Activated CD4-positive, alpha-beta T cell treated with anti-CD3 and anti-CD28 coated beads, Interleukin-2, amount 50 U/mL, for 1 hour (primary cell): ENCODE data around the gene CUBN.

ENCODE experiments used
- DNase-seq: peaks from one replicate; pipeline ENCODE4 v3.0.0-alpha.2; 2020

The CUBN gene

DNA sequence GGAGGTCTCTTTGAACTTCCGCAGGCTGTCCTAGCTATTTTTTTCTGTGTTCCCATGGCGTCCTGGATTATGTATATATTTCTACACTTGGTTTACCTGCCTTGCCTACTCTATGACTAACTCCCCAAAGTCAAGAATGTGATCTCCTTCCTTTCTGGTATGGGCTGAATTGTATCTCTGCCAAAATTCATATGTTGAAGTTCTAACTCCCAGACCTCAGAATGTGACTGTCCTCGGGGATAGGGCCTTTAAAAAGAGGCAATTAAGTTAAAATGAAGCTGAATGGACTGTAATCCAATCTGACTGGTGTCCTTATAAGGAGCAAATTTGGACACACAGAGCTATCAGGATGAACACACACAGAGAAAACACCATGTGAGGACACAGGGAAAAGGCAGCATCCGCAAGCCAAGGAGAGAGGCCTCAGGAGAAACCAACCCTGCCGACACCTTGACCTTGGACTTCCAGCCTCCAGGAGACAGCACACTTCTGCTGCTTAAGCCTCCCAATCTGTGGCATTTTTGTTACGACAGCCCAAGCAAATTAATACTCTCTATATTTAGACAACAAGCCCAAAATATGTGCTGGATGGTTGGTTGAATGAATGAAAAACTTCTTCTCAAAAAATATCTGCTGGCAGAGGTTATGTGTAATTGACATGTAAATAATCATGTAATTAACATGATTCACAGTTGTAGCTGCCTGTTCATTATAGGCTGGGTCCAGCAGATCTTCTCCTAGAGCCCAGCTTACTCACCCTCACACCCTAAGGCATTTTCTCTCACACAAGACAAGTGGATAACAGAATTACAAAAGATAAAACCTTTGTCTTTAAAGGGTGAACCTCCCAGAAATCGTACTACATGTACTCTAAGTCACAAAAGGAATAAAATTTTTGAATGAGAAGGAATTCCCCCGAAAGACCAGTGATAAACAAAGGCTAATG lies 123.7 kb downstream of the CUBN start:
- no peak for DNase-seq

DNA sequence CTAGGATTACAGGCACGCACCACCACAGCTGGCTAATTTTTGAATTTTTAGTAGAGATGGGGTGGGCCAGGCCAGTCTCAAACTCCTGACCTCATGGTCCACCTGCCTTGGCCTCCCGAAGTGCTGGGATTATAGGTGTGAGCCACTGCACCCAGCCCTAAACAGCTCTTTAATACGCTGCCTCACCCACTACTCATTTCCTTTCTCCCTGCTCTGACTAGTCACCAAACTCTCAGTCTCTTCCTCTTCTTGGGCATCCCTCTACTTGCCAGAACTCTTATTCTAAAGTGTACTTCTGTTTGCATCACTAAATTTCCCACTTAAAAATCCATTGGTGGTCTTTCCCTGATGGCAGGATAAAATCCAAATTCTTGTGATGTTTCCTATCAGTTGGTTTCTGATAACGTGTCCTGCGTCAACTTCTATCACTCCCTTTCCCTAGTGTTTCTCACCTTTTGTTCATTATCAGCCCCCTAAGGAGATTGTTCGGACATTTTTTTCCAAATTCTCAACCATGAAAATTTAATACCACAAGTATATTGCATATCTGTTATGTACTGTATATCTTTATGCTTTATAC lies 124.7 kb downstream of the CUBN start:
- DNase-seq, result no peak

DNA sequence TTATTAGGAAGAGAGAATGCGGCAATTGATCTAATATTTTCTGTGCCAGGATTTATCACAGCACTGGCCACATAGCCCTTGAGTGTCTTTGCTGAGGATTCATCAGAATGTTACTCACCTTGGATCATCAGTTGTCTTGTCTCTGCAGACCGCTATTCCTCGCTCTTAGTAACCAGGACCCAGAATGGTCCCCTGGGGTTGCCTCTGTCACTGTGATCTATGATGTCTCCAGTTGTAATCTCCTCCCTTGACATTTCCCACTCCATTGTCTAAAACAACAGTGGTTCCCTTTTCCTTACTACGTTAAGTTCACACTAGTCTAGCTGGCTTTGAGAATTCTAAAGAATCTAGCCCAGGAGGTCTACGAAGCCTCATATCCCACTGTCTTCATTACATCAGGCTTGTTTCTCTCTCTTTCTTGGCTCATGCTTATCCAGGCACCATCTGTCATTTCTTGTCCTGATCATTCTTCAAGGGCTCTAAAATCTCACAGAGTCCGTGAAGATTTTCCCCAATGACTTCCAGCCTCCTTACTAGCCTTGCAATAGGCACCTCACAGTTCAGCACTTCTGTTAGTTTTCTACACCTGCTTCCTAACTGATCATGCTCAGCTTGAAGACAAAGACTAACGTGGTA lies 125.8 kb downstream of the CUBN start:
- no peak for DNase-seq

DNA sequence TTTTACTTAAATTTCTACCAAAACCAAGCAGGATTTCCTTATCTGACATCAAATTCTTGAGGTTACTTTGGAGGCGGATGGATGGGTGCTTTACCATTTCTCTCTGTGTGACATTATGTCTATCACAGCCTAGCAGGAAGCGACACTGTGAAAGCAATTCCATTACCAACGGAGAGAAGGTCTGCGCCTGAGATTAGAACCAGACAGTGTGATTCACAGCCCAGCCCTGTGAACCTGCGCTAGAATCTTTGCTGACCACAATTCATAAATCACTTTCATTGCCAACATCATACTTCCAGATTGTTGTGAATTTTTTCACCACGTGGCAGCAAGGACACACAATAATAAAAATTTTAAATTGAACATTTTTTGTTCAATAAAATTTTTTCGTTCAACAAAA lies 126.5 kb downstream of the CUBN start:
- DNase-seq, result peak; percentile 64

DNA sequence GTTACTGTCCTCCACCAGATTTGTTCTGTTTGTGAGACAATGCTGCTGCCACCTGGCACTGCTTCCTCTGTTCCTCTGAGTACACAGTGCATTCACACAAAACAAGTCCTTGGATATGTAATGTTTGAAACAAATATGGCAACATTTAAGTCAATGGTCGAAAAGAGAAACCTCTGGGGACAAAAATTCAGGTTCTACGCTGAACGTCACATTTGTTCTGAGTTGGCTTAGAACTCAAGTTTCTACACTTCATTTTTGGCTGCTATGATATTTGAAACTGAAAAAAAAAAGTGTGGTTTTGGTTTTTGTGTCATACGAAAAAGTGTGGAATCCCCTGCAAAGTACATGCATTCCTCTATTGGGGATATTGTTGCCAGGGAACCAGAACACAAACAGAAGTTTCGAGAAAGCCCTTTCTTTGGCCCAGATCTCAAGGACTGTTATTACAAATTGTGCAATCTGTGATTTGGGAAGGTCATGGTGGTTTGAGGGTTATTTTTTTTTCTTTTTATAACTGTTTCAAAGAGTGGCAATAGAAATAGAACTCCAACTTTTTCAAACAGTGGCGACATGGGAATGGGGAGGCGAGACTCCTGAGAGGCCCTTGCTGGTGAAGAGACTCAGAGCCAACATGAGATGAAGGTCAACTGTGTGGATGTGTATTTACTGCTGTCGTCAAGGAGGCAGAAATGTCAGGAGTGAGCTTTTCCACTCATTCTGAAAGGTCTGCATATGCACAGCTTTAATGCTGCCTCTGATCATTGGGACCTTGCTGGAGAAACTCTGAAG lies 127.5 kb downstream of the CUBN start:
- no peak for DNase-seq

DNA sequence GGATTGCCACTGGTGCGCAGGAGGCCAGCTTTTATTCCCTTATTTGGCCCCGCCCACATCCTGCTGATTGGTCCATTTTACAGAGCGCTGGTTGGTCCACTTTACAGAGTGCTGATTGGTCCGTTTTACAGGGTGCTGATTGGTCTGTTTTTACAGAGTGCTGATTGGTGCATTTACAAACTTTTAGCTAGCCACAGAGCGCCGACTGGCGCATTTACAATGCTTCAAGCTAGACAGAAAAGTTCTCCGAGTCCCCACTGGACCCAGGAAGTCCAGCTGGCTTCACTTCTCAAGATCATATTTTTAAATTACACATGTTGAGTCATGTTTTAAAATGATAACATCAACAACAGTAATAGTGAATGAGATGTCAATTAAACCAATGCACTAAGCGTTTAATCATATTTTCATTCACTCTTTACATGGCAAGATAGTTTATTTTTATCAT lies 128.3 kb downstream of the CUBN start:
- DNase-seq, result no peak

DNA sequence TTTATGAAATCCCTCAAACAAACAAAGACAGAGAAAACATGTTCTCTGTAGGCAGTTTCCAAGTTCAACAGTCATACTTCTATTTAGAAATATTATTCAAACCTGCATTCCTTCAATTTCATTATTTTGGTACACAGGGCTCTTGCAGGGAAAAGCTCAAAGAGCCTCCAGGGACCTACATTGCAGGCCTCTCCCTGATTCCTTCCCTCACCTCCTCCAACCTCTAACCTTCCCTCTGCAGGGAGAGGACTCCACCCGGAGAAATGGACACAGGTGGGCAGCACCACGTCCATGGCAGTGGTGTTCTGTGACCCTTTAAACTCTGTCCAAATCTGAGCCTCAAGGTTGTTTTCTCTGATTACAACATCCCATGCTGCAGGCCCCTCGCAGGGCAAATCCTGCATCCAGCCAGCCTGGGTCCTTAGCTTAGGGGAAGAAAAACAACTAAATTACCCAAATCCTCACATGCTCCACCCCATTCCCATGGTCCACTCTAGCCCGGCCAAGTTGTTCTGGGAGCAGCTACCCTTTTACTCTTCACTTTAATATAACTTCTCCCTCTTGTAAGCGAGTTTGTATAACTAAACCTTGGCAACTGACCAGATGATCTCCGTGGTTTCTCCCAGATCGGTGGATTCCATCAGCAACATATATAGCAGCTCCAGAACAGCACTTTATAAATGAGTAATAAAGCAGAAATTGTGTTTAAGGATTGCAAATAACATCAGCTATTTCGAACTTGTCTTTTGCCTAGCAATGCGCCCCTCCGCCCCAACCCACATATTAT lies 129.8 kb downstream of the CUBN start:
- DNase-seq, result no peak

DNA sequence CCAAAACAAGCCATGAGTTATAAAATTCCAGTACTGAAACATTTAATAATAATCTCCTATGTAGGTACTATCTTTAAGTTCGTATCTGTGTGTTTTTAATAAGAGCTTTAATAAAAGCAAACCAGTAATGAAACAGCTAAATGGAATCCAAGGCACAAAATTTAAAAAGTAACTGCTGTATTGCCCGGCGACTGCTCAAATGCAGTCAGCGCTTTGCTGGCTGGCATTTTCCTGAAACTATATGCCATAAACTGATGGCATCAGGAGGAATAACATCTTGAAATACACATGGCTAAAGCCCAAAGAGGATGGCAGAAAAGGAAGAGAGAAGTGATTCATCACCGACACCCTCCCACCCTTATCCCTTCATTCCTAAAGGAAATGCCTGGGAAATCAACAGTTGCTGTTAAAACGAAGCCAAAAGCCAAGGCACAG lies 133.1 kb downstream of the CUBN start:
- no peak for DNase-seq

DNA sequence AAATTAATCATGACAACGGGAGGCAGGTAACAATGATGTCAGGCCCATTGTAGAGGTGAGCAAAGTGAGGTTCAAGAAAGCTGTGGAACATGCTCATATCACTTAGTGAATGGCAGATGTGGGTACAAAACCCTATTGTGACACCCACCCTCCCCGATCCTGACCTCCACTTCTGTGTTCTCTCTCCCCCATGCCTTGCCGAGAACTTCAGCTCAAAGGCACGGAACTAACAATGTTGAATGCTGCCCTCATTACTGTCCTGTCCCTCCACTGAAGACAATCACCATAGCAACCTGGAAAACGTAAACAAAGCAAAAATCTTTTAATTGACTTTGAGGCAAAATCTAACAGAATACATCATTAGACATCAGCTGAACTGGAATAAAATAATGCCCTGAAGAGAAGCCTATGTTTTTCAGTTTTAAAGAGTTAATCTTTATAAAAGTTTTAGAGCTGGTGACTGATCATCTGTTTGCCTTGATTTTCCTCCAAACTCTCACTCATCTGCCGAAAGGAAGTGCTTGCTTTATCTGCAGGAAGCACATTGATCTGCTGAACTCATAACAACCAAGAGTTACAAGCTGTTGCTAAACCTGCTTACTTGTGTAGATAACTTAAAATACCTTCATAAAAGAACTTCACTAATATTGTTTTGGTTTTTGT lies 133.6 kb downstream of the CUBN start:
- DNase-seq, result no peak

DNA sequence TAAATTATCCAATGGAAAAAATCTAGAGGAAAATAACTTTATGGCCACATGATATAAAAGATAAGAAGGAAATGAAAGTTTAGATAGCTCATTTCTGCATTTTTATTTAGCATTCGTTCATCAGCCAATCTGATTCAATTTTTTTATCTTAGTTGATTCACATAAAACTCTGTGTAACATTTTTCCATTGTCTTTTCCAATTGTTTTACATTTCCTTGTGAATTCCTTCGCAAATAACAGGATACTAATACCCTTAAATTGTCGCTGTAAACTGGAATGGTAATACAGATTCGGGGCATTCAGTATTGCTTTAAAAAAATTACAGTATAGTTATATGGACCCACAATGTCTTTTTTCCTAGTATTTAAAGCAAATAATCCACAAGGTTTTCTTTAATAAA lies 136.4 kb downstream of the CUBN start:
- DNase-seq, result no peak

DNA sequence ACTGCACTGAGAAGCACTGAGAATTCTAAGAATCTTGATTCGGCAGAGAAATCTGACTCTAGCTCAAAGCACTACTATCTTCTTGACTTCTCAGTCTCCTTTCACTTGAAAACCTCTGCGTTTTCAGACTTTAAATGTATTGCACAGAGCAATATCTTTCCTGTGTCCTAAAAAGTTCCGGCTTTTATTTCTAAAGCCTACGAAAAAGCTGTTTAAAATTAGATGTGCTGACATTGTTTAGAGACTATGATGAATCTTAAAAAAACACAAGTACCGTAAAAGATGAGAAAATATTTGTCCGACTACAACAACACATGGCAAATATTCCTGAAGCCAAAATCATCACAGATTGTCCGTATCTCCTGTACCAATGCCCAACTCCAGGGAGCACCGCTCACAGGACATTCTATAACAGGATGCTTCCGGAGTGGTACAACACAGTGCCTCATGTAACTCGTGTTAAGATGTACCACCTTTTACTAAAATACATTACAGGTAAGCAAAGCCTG lies 136.9 kb downstream of the CUBN start:
- no peak for DNase-seq

DNA sequence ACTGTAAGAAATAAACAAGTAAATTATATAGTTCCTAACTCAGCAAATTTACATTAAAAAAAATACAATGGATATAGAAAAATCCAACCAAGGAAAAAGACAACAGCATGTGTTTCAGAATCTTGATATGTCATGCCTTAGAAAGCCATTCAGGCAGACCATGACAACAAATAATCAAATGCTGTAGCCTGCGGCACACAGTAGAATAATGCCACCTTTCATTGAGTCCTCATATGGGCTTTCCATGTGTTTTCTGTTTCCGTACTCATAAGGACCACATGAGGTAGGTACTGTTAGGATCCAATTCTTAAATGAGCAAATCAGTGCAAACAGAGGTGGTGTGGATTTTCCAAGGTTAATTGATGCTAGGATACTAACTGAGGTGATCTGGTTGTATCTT lies 138.6 kb downstream of the CUBN start:
- DNase-seq, result no peak

DNA sequence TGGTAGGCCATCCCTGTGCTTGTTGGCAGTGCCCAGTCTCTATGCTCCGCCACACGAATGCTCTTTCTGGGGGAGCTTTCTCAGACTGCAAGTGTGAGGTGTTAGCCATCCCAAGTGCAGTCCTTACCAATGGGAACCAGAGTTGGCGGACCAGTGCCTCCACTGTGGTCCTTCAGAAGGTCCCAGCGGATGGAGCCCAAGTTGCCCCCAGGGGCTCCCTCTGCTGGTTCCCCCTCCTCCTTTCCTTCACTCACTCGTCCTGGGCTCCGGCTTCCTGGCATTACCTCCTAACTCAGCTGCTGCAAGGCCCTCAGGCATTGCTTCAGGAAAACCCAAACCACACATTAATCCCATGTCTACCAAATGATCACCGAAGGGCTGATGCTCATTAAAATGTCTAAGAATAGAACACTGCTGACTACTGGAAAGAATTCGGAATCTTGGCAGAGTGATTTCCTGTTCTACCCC lies 139.8 kb downstream of the CUBN start:
- DNase-seq, result no peak

DNA sequence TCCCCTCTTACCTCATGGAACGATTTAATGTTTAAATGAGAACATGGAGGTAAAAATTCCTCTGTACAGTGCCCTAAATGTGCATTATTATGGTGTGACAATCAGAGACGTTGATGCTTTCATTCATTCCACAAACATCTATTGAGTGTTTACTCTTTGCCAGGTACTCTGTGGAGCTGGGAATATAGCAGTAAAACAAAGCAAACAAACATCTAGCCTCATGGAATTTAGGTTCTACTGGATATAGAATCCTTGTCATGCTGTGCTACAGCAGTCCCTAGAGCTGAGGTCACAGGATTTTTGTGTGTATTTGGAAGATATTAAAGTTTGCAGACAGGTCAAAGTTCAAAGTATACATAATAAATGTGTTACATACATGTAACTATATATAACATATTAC lies 140.7 kb downstream of the CUBN start:
- no peak for DNase-seq

DNA sequence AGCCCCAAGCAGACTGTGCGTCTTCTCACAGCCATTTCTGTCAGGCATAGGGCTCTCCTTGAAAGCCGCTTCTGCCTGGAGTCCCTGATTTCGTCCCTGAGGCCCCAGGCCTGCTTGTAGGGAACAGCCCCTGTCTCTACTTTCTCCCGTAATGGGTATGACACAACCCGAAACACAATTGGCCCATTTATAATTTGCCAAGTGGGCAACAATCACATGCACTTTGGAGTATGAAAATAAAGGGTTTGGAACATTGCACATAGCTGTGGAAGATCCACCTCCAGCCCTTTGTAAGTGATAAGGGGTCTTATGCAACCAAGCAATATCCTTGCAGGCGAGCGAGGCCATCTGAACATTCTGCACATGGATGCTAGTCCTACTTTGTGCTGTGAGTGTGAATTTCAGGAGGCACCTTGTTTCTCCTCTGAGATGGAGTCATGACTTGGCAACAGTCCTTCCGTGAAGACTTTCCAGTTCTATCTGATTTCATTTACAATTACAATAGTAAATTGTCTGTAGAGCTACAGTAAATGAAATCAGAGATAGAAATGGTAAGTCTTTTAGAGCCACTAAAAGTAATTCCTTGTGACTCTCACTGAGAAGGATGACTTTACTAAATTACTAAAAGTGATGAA lies 141.5 kb downstream of the CUBN start:
- no peak for DNase-seq

DNA sequence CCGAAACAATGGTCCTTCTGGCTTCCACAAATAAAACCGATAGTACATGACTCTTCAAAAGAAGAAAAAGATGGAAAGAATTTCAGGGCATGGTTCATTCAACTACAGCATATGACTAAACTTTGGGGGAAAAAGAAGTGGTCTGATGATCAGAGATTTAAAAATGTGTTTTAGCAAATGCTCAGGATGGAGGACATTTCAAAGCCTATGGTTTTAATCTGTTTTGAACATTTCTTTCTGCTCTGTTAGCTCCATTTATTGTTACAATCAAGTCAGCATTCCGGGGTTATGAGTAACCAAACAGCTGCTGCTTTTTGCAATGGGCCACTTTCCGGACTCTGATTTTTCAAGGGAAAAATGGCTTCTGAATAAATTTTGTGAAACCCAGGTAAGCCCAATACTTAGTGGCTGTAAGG lies 142.4 kb downstream of the CUBN start:
- DNase-seq, result no peak

DNA sequence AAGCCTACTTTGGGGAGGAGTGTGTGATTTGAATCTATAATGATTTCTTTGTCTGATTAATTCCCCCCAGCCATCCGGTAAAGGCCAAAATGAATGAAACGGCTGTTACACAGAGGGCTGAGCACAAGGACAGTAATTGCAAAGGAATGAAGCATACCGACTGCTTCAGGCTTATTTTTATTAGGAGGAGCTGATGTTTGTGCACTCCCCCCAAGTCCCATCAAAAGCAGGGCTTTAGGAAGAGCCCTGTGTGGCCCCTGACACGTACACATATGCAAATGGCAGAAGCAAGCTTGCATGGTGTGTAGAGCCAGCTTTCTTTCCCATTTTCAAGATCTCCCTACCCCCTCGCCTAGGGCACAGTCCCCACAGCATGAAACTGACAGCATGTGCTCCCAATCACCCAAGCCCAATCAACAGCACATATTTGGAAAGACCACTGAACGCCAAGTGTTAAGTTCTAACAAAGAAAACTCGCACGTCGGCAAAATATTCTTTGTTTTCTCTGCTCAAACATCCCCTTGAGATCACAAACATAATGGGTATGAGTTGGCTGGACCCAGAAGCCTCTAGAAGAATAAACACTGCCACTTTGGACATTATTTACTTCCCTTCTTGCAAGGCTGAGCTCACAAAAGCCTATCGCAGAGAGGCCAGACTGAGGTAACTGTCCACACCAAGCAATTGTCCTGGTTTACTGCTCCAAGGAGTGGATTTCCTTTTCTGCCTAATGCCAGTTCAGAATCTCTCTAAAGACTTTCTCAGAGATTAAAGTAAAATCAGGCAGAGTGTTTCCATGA lies 143.0 kb downstream of the CUBN start:
- DNase-seq, result no peak

DNA sequence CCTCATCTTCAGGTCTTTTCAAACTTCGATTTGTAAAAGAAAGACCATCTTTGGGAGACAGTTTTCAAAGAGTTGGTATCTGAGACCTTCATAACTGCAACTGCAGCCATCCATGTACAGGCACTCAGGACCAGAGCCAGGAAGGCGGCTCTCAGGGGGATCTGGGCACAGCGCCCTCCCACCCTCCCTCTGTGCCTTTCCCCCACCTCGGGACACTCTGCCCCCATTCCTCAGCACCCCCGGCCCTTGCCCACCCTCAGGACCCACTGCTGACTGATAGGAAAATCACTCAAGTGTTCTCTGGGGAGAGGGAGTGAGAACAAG lies 143.6 kb downstream of the CUBN start:
- no peak for DNase-seq

DNA sequence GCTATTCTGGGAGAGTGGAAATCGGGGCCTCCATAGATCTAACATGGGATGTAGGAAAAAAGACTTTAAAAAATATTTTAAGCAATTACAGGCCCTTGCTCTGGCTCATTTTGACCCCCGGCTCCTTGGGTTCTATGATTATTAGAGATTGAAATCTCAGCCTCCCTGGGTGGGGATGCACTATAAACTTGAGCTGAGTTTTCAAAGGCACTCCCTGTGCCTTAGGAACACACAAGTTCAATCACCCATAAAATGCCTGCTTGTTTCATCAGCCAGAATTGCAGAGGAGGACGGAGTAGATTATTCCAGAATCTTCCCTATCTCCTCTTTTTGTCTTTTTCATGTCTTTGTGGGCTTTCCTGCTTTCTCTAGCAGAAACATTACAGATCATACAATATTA lies 145.4 kb downstream of the CUBN start:
- no peak for DNase-seq

DNA sequence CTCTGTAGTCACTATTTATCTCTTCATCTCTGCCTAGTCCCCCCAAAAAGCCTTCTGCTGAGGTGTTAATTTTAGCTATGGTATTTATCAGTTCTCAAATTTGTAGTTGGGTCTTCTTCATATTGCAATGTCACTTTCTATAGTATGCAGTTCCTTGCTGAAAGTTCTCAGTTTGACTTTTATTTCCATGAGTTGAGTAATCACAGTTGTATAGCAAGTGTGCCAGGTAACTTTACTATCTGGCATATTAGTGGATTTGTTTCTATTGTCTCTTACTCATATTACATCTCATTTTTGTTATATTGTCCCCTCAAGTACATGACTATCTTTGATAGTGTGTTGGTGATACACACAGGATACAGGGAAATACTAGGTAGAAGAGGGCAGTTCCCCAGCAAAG lies 152.8 kb downstream of the CUBN start:
- no peak for DNase-seq
